ENCODE data around the gene C3AR1.

Gene C3AR1

DNA sequence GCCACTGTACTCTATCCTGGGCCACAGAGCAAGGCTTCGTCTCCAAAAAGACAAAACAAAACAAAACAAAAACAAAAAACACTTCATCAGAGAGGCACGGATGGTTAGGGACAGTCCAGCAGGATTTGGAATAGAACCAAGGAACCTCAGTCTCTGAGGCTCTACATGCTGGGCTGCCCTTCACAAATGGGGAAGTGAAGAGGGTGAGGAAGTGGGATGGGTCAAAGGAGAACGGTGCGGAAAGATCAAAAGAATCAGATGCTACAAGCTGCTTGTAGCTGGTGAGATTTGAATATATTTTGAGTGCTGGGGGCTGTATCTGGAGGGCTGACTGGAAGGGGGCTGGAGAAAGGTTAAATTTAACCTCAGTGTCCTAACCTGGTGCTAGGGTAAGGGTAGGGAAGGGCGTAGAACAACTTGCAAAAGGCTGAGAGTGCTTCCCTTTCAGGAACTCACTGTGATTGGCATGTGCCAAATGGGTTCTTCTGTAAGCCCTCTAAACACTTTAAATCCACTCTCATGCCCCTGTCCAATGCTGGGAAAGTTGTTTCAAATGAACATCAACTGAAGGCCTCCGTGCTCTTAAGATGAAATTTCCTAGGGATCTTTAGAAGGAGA, 29.0 kb downstream of the C3AR1 start:
- no peak overlapping the region for H3K4me3 ChIP-seq (ENCODE audit: control insufficient read depth, low read depth, low read length)
- TF ChIP-seq, protein P1, sequence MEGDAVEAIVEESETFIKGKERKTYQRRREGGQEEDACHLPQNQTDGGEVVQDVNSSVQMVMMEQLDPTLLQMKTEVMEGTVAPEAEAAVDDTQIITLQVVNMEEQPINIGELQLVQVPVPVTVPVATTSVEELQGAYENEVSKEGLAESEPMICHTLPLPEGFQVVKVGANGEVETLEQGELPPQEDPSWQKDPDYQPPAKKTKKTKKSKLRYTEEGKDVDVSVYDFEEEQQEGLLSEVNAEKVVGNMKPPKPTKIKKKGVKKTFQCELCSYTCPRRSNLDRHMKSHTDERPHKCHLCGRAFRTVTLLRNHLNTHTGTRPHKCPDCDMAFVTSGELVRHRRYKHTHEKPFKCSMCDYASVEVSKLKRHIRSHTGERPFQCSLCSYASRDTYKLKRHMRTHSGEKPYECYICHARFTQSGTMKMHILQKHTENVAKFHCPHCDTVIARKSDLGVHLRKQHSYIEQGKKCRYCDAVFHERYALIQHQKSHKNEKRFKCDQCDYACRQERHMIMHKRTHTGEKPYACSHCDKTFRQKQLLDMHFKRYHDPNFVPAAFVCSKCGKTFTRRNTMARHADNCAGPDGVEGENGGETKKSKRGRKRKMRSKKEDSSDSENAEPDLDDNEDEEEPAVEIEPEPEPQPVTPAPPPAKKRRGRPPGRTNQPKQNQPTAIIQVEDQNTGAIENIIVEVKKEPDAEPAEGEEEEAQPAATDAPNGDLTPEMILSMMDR (IDR thresholded peaks at IDR 0.05; ENCODE audit: control insufficient read depth, insufficient read depth, low read depth, low read length, missing control alignments), result no peak
- DNase-seq (ENCODE audit: low read depth), result no peak

DNA sequence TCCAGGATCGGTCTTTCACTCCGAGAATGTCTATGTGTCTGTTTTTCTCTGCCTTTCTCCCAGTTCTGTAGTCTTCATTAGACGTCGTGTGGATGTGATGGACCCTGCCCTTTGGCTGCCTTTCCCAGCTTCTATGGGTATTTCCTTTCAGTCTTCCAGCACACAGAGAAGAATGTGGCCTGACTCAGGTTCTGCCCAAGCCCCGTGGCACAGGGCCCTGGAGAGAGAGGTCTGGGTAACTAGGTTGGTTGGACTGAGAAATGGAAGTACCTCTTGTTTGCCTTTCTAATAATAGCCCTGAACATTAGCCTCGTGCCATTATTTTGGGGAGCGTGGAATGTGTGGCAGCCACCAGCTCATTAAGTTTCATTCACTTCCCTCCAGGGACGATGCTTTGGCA, 29.8 kb downstream of the C3AR1 start:
- TF ChIP-seq, protein P1 (IDR thresholded peaks at IDR 0.05; ENCODE audit: control insufficient read depth, insufficient read depth, low read depth, low read length, missing control alignments), result no peak
- DNase-seq (ENCODE audit: low read depth), result no peak
- H3K4me3 ChIP-seq (ENCODE audit: control insufficient read depth, low read depth, low read length), result no peak overlapping the region

DNA sequence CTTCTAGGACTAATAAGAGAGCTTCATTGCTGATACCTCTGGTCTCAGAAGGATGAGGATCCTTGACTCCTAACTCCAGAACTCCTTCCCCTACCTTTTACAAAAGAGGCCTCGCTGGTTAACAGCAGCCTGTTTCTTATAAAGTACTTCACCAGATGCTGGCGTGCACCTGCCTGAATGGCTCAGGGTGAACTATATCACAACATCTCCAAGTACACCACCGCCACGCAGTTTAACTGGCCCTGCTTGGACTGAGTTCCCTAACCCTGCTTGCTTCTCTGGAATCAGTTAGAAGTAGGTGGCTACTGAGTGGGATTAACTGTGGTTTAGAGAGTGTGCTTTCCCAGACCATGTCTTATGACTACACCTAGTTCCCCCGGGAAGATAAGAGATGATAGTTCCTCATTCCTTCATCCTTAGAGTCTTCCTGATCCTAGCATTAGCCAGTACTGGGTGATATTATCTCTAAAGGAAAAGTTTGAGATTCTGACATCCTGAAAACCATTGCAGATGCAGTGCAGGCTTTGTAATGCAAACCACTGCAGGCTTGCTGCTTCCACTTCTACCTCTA, 30.6 kb downstream of the C3AR1 start:
- no peak overlapping the region for H3K4me3 ChIP-seq (ENCODE audit: control insufficient read depth, low read depth, low read length)
- TF ChIP-seq, protein P1 (IDR thresholded peaks at IDR 0.05; ENCODE audit: control insufficient read depth, insufficient read depth, low read depth, low read length, missing control alignments), result no peak
- no peak for DNase-seq (ENCODE audit: low read depth)

DNA sequence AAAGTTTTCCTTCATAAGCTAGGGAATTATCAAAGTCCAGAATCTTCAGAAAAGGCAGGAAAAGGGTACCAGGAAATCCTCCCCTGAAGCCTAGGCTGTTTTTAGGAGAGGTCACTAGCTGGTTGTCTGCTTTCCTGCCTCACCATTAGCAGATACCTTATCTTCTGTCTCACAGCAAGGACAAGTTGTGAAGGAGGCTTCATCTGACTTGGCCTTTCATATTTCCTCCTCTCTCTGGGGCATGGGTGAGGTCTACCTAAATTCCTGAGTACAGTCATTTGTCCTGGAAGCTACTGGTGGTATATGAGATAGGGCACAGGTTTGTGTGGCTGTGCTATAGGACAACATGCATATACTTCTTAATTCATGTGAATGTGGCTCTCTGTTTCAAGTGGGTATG, 31.4 kb downstream of the C3AR1 start:
- DNase-seq (ENCODE audit: low read depth), result no peak
- peak overlapping the region; percentile 84; the same call in 1 of the 2 replicates for H3K4me3 ChIP-seq (ENCODE audit: control insufficient read depth, low read depth, low read length)
- TF ChIP-seq, protein P1 (IDR thresholded peaks at IDR 0.05; ENCODE audit: control insufficient read depth, insufficient read depth, low read depth, low read length, missing control alignments), result no peak

DNA sequence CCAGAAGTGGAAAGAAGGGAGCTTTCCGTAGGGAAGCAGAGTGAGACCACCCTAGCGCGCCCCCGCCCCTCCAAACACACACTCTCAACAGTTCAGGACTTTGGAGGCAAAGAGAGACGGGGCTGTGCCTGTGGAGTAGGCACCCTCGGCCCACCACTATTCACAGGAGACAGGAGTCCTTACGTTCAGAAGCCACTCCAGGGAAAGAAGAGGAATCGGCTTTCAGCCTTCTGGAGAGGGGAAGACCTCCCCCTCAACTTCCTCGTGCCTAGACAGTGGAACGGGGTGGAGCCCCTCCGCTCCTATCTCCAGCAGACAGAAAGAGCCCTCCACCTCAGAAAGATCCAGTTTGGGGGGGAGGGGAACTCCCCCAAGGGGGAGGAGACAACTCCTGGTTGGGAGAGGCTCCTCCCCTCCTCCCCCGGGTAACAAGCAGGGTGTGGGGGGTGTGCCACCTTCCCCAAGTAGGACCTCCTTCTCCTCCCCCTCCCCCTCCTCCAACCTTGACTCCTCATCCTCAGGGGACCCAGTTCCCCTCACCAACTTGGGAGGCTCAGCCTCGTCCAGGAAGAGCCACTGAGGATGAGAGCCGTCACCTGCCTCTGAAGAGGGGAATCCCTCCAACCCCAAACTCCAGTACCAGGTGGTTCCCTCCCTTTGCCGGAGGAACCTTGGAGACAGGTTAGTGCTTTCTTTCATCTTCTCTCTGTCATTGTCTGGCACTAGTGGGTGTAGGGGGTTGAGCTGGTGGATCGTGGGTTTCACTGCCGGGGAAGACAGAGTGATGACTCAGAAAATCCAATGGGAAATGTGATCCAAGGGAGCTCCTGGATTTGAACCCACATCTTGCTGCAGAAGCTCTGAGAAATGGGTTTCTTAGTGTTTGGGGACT, 32.8 kb downstream of the C3AR1 start:
- no peak for DNase-seq (ENCODE audit: low read depth)
- H3K4me3 ChIP-seq (ENCODE audit: control insufficient read depth, low read depth, low read length), result peak overlapping the region; percentile 84
- TF ChIP-seq, protein P1 (IDR thresholded peaks at IDR 0.05; ENCODE audit: control insufficient read depth, insufficient read depth, low read depth, low read length, missing control alignments), result no peak

DNA sequence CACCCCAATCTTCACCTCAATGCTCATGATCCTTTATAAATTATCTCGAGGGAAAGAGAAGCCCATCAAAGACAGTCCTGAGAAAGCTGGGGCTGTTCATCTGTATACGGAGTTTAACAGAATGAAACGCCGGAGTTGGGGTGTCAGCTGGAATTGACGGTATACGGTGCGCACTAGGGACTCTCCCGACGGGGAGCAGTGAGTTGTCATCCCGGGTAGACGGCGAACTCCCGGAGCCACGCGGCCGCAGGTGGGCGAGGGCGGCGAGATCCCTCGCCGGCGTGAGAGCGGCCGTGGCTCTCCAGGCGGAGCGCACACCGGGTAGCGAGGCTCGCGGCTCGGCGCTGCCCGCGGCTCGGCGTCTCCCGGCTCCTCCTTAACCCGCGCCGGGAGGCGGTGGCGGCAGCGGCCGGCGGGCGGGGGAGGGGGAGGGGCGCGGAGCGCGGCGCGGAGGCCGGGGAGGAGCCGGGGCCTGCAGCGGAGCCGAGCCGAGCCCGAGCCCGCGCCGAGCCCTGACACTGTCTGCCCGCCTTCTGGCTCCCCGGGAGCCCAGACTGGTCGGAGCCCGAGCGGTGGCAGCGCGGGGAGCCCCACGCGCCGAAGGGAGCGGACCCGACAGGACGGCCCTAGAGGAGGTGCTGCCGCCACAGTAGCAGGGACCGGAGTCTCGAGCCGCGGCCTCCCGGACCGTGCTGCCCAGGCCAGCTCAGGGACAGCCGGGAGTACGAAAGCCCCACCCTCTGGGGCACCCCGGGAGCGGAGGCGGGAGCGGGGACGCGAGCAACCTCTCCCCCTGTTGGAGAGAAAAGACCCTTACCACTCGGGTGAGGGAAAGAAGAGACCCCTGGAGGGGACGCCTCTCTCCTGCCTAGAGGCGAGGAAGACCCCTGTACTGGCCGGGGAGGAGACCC, 33.7 kb downstream of the C3AR1 start, which contains the start of gene FOXJ2:
FOXJ2 (plus strand) TSS at position 475 of the 911 bp plus-strand sequence. CDS start 7,117 bp downstream, outside the sequence.
- no peak for DNase-seq (ENCODE audit: low read depth)
- TF ChIP-seq, protein P1 (IDR thresholded peaks at IDR 0.05; ENCODE audit: control insufficient read depth, insufficient read depth, low read depth, low read length, missing control alignments), result peak; percentile 4
- H3K4me3 ChIP-seq (ENCODE audit: control insufficient read depth, low read depth, low read length), result peak within 1 kb of the TSS; percentile 84

Data from AG09309 (cell line).